GM18870 (cell line): Measurements from ENCODE around the gene LRRC1.
"Not testable (repeated sequence)": the region's sequence is repeated elsewhere in the genome, so short reads cannot be mapped to it uniquely, and the experiment has no call there.

Experiments
- ATAC-seq: cut with Tn5 transposase; IDR thresholded peaks from one replicate; pipeline ENCODE4 v1.9.1; 2021; ENCODE audit warnings: moderate library complexity; ENCODE audit not compliant: unreplicated experiment

The LRRC1 gene

DNA sequence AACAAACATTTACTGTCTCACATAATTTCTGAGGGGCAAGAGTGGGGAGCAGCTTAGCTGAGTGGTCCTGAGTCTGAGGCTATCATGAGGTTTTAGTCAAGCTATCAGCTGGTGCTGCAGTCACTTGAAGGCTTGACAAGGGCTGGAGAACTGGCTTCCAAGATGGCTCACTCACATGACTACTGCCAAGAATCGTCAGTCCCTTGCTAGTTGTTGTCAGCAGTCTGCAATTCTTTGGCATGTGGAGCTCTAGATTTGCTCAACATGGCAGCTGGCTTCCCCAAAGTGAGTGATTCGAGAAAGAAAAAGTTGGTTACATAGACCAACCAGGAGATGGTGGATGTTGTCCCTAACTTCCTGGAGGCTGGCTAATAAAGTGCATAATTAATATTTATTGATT, 2.8 kb upstream of the LRRC1 start:
- ATAC-seq, result no peak

DNA sequence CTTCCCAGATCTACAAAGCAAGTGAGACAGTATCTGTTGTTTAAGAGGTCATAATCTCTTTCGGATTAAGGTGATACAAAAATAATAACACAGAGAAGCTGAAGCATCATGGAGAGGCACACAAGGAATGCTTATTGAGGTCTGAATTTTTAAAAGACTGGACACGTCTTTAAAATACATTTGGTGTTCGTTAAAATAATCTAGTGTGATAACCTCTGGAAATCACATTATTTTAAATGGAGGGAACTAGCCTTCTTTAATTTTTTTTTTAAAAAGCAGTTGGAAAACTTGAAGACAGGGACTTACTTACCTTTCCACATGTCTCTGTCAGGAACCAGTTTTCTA, 1.9 kb upstream of the LRRC1 start:
- ATAC-seq, result no peak

DNA sequence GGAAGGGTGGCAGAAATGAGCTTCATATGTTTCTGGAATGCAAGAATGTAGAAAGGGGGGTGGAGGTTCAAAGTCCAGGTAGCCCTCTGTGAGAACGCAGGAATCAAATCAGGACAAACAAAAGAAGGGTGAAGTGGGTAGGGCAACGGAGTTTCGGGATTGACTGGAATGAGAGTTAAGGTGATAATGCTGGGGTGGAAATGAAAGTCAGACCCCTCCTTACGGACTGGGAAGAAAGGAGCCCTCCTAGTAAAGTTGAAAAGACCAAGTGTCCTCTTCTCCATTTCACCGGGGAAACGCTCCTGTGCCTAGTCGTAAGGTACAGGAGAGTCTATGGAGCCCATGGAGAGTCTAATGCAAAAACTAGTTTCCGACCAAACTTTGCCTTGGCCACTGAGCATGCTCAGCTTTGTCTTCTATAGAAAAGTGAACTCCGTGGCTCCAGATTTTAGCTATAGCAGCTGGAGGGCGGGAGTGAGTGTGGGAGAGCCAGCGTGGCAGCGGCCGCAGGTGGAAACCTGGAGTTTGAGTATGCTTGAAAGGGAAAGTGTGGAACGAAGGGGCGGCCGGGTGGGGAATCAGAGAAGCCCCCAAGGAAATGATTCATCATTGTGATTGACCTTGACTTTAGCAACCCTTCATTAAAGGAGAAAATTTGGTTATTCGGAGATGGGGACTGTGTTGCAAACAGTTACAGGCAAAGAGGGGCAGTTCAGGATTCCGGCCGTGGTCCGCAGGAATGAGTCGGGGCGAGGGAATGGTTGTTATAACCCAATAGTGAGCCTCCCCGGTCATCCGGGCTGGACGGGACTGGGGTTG, 1.3 kb upstream of the LRRC1 start:
- ATAC-seq, result no peak

DNA sequence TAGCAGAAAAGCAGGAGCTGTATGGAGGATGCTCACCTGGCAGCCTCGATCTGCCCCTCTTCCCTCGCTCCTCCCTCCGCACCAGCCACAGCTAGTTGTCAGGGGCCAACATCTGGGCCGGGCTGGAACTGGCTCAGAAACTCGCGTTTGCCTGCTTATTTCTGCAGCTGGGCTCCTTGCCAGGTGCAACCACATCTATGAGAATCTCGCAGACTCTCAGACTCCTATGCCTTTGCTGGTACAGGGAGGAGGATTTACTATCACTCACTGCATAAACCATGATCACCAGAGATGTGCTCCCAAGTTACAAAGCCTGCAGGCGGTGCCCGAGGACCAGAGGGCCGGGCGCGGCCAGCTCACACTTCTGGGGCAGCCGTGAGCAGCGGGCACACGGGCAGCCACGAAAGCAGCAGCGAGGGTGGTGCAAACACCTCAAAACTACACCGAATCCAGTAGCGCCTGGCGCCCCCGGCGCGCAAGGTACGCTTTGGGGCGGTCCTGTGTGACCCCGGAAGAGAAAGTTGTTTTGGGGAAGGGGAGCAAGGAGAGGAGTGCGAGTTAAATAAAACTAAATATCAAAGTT, 577 bp upstream of the LRRC1 start:
- ATAC-seq, result peak; percentile 70

DNA sequence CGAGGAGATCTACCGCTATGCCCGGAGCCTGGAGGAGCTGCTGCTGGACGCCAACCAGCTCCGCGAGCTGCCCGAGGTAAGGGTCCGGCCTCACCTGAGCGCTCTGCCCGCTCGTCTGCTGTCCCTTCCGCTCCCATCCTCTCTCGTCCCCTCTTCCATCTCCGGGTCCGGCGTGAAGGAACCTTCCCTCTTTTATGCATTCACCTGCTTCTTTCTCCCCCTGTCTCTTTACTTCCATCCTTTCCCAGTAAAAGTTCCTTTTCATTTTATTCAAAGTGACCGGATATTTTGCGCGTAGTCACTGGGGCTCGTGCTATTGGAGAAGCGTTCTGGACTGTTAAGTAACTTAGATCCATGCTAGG, 516 bp downstream of the LRRC1 start:
- ATAC-seq, result peak; percentile 16

DNA sequence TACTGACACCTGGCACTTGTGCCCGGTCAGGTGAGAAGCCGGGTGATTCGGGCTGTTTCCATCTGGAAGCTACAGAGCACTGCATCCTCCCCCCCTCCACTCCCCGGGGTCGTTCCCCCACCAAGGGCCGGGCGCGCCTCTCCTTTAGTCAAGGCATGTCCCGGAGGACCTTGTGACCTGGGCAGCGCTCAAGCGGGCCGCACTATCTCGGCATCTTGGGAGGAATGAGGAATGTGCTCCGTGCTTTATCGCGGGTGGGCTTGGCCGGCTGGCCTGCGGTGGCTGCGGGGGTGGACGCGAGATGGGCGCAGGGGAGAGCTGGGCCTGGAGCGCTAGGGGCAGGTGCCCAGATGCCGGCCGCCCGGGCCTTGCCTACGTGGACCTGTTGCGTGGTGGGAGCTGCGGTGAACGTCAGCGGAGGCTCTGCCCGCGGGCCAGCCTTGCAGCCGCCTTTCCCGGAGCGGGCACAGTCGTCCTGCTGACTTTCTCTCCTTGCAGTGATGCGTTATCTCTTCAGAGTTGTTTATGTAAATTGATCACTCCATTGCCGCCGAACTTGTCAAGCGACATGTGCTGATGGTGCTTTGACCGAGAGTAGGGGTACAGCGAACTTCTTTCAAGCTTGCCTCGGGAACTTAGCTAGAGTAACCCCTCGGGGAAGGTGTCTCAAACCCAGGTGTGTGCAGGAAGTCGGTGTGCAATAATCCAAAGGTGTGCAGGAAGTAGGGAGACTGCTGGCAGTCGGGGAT, 1.1 kb downstream of the LRRC1 start:
- ATAC-seq, result no peak

DNA sequence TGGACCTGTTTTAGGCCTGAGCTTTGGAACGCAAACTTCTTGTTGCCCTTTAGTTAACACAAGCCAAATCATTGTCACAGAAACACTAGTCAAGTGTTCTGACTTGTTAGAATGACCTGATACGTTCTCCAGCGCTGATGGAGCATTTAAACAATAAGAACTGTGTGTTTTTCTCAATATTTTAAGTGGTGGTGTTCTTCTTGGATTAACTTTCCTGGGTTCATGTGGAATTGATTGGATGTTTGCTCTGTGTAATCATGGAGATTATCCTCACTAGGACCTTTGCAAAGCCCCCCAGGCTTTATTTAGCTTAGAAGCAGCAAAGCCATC, 1.6 kb downstream of the LRRC1 start:
- ATAC-seq, result no peak

DNA sequence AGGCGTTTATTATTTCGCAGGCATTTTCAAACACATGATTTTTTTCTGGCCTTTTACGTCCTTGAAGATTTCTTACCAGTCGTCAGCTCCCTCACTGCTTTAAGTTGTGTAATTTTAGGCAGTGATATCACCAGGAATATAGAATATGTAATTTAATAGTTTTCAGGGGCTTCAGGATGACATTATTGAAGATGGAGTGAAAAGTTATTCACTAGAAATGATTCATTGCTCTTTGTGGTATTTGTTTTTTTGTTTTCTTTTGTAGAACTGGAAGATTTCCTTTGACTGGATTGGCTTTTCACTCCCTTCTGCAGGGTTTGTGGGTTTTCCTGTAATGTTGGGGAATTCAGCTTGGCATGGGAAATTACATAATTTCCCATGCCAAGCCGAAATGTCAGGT, 2.0 kb downstream of the LRRC1 start:
- no peak for ATAC-seq

DNA sequence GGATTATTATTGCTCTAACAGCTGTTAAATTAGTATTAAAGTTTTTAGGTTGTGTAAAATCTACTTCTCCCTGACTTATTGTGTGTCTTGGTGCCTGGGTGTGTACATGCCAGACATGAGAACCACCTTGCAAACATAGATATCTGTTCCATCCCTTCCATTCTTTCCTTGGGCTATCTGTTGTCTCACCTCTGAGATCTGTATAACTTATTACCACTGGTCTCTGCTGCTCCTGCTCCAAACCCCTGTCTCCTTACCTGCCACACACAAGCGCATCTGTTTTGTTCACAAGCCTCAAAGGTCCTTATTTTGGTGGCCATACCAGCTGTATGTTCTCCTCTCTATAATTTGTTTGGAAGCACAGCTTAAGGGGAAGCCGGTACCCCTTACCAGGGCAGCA, 2.5 kb downstream of the LRRC1 start:
- no peak for ATAC-seq

DNA sequence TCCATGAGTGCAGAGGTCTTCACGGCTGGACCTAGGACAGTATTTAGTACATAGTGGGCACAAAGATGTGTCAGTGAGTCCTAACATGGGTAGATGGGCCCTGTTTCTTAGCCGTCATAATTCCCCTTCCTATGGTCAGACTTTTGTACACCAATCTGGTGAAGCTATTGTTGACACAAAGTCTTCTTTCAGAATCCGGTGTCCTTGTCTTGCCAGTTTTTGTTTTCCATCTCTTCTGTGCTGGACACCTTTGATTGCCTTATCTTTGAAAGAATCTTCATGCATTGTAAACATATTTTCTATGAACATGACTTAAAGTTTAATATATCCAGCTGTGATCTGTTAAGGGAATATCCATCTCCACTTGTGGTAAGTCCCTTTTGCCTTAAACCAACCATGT, 4.5 kb downstream of the LRRC1 start:
- ATAC-seq, result no peak

DNA sequence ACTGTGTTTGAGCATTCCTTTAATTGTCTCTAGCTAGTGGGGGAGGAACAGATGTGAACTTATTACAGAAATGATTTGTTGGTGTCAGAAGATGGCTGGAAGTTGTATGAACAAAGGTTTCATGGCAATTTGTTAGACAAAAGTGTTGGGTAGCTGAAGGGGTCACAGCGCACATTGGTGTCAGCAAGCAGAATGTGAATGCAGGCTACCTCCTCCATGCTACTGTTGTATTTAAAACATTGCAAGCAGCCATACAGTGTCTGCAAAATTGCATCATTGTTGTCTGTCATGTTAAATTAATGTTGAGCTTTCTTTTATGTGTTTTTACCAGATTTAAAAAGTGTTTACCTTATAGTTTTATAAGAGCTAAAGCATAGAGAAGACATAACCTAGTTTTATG, 6.2 kb downstream of the LRRC1 start:
- ATAC-seq, result no peak

DNA sequence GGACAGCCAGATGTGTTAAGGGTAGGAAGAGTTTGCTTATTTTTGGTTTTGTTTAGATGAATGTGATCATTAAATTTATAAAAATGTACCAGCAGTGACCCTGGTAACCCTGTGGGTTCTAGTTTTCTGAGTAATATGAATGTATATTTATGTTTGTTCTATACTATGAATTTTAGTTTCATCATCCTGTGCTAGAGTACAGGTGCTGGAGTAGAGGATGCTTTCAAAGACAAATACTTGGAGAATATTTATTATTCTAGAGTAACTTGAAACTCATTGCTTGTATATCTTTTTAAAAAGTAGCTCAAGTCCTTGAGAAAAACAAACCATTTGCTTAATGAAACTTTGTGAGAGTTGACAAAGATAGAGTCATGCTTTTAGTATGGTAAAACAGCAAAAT, 7.8 kb downstream of the LRRC1 start:
- ATAC-seq, result no peak

DNA sequence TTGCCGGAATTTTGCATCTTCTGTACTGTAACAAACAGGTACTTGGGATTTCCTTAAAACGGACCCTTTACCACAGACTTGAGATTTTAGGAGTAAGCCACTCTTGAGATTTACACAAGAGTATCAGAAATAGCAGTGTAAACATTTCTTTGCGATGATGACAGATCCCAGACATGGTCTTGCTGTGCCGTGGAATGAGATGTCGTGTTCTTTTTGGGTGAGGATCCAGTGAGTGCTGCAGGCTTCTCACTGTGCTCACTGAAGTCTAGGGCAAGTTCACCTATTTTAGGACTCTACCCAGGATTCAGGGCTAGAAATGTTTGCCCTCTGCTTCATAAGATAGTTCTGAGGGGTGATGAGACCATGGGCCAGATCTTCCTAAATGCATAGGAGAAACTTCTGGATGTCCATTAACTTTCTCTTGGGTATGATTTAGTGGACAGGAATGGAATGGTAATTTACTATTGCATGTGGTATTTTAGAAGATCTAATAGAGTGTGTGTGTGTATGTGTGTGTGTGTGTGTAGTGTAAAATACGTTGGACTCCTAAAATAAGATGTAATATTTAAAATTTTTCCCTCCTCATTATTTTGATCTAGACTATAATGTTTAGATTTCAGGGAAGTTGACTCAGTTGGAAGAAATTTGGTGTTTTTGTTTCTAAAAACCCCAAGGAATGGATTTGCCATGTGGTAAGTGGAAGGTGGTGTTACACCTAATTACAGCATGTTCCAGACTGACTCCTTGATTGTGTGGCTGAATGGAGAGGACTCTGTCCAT, 8.5 kb downstream of the LRRC1 start:
- ATAC-seq, result no peak

DNA sequence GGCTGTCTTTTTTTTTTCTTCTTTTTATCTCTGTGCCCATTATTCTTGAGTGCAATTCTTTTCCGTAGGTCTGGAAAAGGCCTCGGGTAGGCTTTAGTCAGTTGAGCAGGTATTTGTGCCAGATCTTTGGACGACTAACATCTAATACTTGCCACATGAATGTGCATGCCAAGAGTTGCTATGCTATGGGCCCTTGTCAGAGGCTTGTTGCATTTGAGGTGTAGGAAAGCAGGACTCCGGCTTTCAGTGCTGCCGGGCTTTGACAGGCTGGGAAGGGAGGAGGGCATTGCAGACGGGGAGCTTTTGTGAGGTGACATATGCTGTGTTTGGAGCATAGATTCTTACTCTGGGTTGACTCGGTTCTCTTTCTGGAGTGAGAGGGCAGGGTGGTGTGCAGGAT, 10.2 kb downstream of the LRRC1 start:
- ATAC-seq, result no peak

DNA sequence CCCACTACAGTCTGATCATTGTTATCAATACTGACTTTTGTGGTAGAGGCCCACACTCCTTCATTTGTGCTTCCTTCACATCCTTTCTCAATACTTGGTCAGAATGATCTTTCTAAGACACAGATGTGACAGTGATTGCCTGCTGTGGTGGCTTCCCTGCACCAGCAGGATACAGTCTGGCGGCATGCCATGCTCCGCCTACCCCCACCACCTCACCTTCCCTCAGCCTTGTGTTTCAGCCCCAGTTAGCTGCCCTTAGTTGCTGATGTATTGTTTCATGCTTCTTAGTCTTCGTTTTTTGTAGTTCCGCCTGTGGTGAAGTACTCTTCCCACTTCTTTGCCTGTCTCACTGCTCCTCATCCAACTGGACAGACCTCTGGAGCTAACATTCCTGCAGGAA, 10.9 kb downstream of the LRRC1 start:
- ATAC-seq, result no peak

DNA sequence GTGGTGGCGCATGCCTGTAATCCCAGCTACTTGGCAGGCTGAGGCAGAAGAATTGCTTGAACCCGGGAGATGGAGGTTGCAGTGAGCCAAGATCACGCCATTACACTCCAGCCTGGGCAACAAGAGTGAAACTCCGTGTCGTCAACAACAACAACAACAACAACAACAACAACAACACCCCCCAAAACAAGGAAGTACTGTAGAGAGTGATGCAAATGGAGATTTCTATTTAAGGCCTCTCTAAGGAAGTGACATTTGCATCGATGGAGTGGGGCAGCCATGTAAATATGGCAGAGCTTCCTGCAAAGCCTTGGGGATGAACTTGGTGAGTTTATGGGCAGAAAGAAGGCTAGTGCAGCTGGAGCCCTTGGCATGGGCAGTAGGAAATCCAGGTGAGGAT, 12.8 kb downstream of the LRRC1 start:
- not testable (repeated sequence) for ATAC-seq

DNA sequence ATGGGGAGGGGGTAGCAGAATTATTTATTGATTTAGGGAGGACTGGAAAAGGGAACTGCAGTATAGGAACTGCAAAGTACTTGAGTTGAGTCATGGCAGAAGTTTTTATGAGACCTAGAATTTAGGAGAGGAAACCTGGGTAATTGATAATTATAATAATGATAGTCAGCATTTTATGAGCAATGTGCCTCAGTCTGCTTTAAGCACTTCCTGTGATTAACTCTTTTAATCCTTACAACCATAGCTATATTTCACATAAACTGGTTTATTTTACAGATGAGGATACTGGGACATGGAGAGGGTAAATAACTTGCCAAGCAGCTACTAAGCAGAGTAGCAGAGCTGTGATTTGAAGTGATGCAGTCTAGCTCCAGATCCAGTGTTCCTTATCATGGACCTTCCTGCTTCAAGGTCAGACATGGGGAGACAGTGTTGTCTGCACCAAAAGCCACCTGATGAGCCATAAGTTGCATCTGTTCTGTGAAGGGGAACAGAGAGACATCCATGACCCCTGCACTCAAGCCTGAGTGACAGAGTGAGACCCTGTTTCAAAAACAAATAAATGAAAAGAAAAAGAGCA, 13.6 kb downstream of the LRRC1 start:
- ATAC-seq, result no peak

DNA sequence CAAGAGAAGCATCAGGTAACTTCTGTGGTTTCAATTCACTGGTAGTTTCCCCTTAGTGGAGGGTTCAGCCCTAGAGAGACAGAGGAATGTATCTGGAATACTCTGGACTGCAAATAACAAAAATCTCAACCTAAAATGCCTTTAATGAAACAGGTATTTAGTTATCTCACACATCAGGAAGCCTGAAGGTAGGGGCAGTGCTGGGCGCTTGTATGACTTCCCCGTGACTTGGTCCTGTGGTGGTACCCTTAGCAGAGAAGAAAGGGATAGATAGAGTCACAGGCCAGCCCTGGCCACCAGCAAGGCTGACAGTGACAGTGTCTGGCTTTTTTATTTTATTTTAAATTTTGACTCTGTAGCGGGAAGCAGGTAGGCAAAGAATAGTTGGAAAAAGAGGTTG, 14.9 kb downstream of the LRRC1 start:
- no peak for ATAC-seq

DNA sequence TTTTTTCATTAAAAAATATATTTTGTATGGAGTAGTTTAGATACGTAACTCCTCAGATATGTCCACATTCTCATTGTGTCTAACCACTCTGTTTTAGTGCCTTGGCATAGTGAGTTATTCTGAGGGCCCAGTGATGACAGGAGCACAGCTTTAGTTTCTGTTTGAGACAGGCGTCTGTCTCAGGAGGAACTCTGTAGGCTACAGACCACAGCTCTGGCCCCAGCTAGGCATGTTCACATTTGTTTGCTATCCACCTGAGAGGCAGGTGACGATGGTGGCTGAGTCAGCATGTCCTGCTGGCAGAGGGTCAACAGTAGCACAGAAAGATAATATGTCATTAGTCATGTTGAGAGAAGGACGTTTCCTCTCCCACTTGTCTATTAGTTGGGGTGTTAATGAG, 16.3 kb downstream of the LRRC1 start:
- ATAC-seq, result peak; percentile 90

DNA sequence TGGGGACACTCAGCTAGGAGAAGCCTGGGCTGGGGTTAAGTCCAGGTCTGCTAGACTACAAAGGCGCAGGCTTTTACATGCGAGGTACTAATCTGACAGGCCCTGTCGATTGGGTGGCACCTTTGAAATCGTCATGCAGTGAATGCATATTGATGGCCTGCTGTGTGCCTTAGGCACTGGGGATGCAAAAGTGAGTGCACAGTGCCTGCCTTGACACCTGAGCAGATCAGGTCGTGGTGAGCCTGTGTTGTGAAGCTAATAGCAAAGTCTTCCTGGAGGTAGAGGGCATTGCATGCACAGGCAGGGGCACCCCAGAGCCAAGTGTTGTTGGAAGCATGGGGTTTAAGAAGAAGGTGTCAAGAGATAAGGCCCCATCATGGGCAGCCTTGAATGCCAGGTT, 16.9 kb downstream of the LRRC1 start:
- ATAC-seq, result no peak

DNA sequence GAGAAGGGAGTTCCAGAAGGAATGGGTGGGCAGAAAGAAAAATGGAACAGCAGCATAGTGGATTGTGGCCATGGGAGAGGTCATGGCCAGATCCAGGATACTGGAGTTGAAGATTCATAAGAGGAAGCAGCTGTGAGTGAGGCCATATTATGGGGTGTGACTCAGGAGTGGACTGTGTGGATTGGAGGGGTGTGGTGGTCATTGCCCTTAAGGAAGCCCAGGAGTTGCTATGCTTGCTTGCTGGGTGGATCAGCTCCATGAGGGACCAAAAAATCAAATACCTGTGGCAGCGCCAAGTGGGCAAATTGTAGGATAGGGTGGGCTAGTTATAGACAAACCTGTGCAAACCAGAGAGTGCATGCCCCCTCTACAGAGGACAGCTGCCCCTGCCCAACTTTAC, 18.3 kb downstream of the LRRC1 start:
- no peak for ATAC-seq
